Activated naive CD8-positive, alpha-beta T cell treated with anti-CD3 and anti-CD28 coated beads, Interleukin-2, amount 10 ng/mL, durations not matched to agents 7 days and 5 days (primary cell): ENCODE data around the gene LETMD1. TPM values are rescaled to one million over a fixed set of nuclear protein-coding genes. Genes with fewer than 3 reads are reported as not detected.
"Not testable (repeated sequence)": the region's sequence is repeated elsewhere in the genome, so short reads cannot be mapped to it uniquely, and the experiment has no call there.

Experiments used
- ATAC-seq: fragments of 150-1000 bp; cut with Tn5 transposase; one replicate; pipeline ENCODE4 v1.10.0; 2021; ENCODE audit warnings: low read depth, moderate library complexity
- POLR2A ChIA-PET: fragments of 350-600 bp; sonication (Branson Sonifier 250); formaldehyde crosslinking; loops from one replicate; lab custom pipeline; 2021; ENCODE audit warnings: antibody characterized with exemption; lab: Charles Lee
- DNase-seq: peaks from one replicate; pipeline ENCODE4 v3.0.0; 2021
- H3K27ac Mint-ChIP-seq: one replicate; pipeline ENCODE4 v1.8.0; 2022; ENCODE audit warnings: mild to moderate bottlenecking, mixed read lengths
- H3K27me3 Mint-ChIP-seq: one replicate; pipeline ENCODE4 v1.8.0; 2022; ENCODE audit warnings: mild to moderate bottlenecking, moderate library complexity, mixed read lengths
- H3K36me3 Mint-ChIP-seq: one replicate; pipeline ENCODE4 v1.8.0; 2021; ENCODE audit warnings: mild to moderate bottlenecking, mixed read lengths
- H3K4me1 Mint-ChIP-seq: one replicate; pipeline ENCODE4 v1.8.0; 2021; ENCODE audit warnings: mixed read lengths
- H3K4me3 Mint-ChIP-seq: one replicate; pipeline ENCODE4 v1.8.0; 2022; ENCODE audit warnings: mild to moderate bottlenecking, moderate library complexity, mixed read lengths
- H3K9me3 Mint-ChIP-seq: one replicate; pipeline ENCODE4 v1.8.0; 2021; ENCODE audit warnings: mixed read lengths
- total RNA-seq, 2 experiments: library from RNA; stranded (reverse); gene quantifications; one replicate each; pipeline ENCODE4 v1.2.3, GENCODE V29; 2021

LETMD1 gene
- total RNA-seq, 2 experiments from 2014 or later, result 80.0 to 82.3 TPM

DNA sequence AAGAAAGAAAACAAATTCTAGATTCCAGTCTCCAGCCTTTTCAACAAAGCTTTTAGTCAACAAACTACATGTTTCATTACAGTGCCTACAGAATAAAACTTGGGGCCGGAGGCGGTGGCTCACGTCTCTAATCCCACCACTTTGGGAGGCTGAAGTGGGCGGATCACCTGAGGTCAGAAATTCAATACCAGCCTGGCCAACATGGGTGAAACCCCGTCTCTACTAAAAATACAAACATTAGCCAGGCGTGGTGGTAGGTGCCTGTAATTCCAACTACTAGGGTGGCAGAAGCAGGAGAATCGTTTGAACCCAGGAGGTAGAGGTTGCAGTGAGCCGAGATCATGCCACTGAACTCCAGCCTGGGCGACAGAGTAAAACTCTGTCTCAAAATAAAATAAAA is 33.7 kb upstream of the LETMD1 start:
- DNase-seq, POLR2A ChIA-PET, H3K4me3 Mint-ChIP-seq, H3K27me3 Mint-ChIP-seq, ATAC-seq, H3K9me3 Mint-ChIP-seq, H3K36me3 Mint-ChIP-seq, H3K27ac Mint-ChIP-seq: not testable (repeated sequence)
- H3K4me1 Mint-ChIP-seq, result peaks cover 16% of the 10 kb centered on the region

DNA sequence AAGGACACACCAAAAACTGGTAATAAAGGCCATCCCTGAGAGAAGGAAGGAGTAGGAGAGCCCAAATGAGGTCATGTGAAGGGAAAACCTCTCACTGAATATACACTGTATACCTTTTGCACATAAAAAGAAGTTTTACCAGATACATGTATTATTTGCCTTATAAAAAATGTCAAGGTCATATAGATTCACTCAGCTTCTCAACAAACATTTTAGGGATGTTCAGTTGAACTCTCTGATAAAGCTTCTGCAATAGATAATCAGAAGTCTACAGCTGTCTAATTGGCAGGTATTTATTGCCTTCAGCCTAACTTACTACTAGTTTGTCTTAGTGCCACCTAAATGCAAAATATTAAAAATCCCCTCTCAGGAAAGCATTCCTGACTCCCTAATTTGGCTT is 30.7 kb upstream of the LETMD1 start:
- ATAC-seq (no peak), DNase-seq (no peak)
- H3K27me3 Mint-ChIP-seq, result no peaks in the 10 kb centered on the region
- H3K36me3 Mint-ChIP-seq, result peaks cover 4% of the 10 kb centered on the region
- H3K4me1 Mint-ChIP-seq, result peaks cover 31% of the 10 kb centered on the region
- no peak overlapping the region for H3K27ac Mint-ChIP-seq
- H3K4me3 Mint-ChIP-seq, result no peak overlapping the region
- POLR2A ChIA-PET, result no interaction called here
- no peaks in the 10 kb centered on the region for H3K9me3 Mint-ChIP-seq

DNA sequence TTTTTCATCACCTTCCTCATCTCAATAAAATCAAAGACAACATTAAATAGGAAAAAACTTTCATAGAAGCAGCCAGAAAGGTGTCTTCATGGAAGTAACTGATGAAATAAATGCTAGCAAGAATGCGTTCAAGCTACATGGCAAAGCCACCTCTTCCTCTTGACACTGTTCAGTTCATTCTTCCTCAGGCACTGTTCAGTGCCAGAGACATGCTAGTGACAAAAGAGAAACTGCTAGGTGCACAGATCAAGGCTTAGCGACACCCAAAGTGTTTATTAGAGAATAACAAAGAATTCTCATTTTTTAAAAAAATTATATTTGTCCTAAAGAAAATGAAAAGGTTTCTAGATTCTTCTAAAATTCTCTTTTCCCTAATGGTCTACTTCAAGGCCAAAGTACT is 29.2 kb upstream of the LETMD1 start:
- Mint-ChIP-seq H3K9me3 (no peaks in the 10 kb centered on the region), H3K27me3 (no peaks in the 10 kb centered on the region), H3K27ac (no peak overlapping the region), H3K4me1 (peaks cover 29% of the 10 kb centered on the region), H3K4me3 (no peak overlapping the region), H3K36me3 (peaks cover 4% of the 10 kb centered on the region)
- POLR2A ChIA-PET, result interaction anchor here (1.2 kb wide), 1 partner anchor 10 kb away, joined by 4 read pairs; no protein-coding TSS in a partner anchor
- no peak for DNase-seq
- no peak for ATAC-seq

DNA sequence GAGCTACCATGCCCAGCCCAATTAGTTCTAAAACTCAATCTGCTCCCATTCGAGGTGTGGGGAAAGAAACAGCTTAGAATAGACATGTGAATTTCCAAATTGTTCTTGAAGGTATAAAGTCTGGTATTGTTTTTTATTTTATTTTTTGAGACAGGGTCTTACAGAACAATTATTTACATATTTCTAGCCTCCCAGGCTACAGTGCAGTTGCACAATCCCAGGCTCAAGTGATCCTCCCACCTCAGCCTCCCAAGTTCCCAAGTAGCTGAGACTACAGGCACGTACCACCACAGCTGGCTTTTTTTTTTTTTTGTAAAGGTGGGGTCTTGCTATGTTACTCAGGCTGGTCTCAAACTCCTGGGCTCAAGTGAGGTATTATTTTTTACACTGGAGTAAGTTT is 28.2 kb upstream of the LETMD1 start:
- DNase-seq (no peak), ATAC-seq (no peak)
- Mint-ChIP-seq H3K27me3 (no peaks in the 10 kb centered on the region), H3K36me3 (peaks cover 4% of the 10 kb centered on the region), H3K27ac (no peak overlapping the region), H3K9me3 (no peaks in the 10 kb centered on the region), H3K4me1 (peaks cover 39% of the 10 kb centered on the region), H3K4me3 (no peak overlapping the region)
- POLR2A ChIA-PET, result interaction anchor here (0.6 kb wide), 2 partner anchors 8 to 119 kb away, joined by 3 to 6 read pairs; no protein-coding TSS in a partner anchor

DNA sequence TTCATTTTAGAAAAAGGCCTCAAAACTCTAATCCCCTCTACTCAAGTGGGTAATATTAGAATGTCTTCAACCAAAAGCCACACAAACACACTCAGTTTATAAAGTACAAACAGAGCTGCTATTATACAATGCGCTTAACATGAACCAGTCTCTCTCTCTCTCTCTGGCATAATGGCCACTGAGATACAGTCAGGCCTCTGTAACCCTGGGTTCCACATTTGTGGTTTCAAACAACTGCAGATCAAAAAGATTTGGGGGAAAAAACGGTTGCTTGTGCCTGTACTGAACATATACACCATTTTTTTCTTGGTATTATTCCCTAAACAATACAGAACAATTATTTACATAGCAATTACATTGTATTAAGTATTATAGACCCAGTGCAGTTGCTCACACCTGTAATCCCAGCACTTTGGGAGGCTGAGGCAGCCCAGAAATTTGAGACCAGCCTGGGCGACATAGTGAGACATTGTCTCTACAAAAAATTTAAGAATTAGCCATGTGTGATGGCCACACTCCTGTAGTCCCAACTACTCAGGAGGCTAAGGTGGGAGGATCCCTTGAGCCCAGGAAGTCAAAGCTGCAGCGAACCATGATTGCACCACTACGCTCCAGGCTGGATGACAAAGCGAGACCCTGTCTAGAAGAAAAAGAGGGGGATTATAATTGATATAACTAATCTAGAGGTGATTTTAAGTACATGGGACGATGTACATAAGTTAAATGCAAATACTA is 27.5 kb upstream of the LETMD1 start:
- DNase-seq (no peak), ATAC-seq (peak; percentile 10)
- Mint-ChIP-seq H3K27me3 (no peaks in the 10 kb centered on the region), H3K27ac (no peak overlapping the region), H3K4me3 (peak overlapping the region; percentile 28), H3K4me1 (peaks cover 45% of the 10 kb centered on the region), H3K9me3 (no peaks in the 10 kb centered on the region), H3K36me3 (peaks cover 4% of the 10 kb centered on the region)
- POLR2A ChIA-PET, result no interaction called here

DNA sequence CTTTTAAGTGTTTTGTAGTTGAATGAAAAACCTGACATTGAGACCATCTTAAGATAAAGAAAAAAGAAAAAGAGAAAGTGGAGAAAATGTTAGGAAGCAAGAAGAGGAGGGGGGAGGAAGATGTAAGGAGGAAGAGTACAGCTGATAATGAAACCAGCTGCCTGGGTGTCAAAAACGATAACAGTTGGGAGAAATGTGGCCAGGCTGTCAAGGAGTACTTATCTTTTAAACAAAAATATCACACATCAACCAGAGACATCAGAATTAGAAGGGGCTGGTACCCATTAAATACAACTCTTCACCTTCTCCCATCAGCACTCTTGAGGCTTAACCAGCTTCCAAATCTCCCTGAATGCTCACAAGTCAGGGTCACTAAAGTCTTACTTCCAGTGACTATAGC is 26.4 kb upstream of the LETMD1 start:
- no peaks in the 10 kb centered on the region for H3K27me3 Mint-ChIP-seq
- no peaks in the 10 kb centered on the region for H3K9me3 Mint-ChIP-seq
- peak overlapping the region; percentile 62 for H3K4me3 Mint-ChIP-seq
- DNase-seq (no peak), ATAC-seq (no peak)
- peak overlapping the region; percentile 75 for H3K27ac Mint-ChIP-seq
- peaks cover 4% of the 10 kb centered on the region for H3K36me3 Mint-ChIP-seq
- POLR2A ChIA-PET, result interaction anchor here (1.2 to 1.3 kb wide), 2 partner anchors 12 to 256 kb away, joined by 3 to 4 read pairs; no protein-coding TSS in a partner anchor
- H3K4me1 Mint-ChIP-seq, result peaks cover 47% of the 10 kb centered on the region

DNA sequence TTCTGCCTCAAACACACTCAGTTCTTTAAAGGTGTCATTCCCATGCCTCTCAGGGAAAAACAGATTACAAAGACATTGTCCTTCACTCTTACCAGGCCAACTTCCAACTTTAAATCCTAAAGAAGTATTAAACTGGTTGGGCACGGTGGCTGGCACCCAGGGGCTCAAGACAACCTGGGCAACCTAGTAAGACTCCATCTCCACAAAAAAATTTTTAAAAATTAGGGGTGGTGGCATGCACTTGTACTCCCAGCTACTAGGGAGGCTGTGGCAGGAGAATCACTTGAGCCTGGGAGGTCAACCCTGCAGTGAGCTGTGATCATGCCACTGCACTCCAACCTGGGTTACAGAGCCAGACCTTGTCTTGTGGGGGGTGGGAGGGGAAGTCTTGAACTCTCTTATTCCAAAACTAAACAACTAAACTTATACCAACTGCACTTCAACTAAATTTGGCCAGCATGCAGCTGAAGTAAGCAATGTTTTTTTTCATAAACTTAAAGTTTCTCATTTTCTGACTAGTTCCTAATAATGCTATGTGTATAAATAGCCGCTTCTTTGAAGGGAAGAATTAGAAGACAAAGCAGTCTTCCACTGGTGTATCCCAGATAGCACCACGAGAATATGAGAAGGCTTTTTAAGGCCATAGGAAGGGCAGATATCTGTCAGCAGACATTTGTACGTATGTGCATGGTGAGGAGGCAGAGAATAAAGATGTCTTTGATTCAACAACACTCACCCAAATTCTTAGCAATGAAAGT is 24.3 kb upstream of the LETMD1 start:
- Mint-ChIP-seq H3K4me3 (peak overlapping the region; percentile 99), H3K27ac (peak overlapping the region; percentile 99), H3K36me3 (peaks cover 3% of the 10 kb centered on the region), H3K4me1 (peaks cover 50% of the 10 kb centered on the region), H3K9me3 (no peaks in the 10 kb centered on the region), H3K27me3 (peaks cover 3% of the 10 kb centered on the region)
- DNase-seq (no peak), ATAC-seq (no peak)
- POLR2A ChIA-PET, result interaction anchor here (1.1 kb wide), 1 partner anchor 99 kb away, joined by 3 read pairs; a partner anchor contains a TSS

DNA sequence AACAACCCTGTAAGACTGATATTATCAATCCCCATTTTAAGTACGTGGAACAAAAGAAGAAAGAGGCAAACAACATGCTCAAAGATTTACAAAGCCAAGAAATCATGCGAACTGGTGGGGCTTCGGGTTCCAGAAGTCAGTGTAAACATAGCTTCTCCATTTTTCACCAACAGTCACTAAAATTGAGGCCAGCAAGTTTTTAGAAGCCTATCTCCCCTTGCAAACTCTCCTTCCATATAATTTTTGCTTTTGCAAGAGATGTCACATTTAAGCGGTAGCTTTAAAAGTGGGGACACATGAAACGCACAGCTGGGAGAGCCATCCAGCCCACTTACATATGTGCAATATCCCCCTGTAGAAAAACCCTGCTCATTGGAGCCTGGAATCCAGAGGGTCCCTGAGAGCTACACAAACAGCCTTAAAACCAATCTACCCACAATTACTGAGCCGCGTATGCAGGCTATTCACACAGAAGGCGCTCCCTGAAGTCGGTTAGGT is 22.7 kb upstream of the LETMD1 start:
- H3K36me3 Mint-ChIP-seq, result peaks cover 1% of the 10 kb centered on the region
- ATAC-seq (no peak), DNase-seq (no peak)
- peaks cover 45% of the 10 kb centered on the region for H3K4me1 Mint-ChIP-seq
- POLR2A ChIA-PET, result interaction anchor here (0.8 to 2.0 kb wide), 6 partner anchors 16 to 261 kb away, joined by 3 to 21 read pairs (median 6); partner anchors contain the start of genes ATF1 and CSRNP2
- H3K4me3 Mint-ChIP-seq, result peak overlapping the region; percentile 99
- H3K27me3 Mint-ChIP-seq, result peaks cover 7% of the 10 kb centered on the region
- peak overlapping the region; percentile 99 for H3K27ac Mint-ChIP-seq
- no peaks in the 10 kb centered on the region for H3K9me3 Mint-ChIP-seq

DNA sequence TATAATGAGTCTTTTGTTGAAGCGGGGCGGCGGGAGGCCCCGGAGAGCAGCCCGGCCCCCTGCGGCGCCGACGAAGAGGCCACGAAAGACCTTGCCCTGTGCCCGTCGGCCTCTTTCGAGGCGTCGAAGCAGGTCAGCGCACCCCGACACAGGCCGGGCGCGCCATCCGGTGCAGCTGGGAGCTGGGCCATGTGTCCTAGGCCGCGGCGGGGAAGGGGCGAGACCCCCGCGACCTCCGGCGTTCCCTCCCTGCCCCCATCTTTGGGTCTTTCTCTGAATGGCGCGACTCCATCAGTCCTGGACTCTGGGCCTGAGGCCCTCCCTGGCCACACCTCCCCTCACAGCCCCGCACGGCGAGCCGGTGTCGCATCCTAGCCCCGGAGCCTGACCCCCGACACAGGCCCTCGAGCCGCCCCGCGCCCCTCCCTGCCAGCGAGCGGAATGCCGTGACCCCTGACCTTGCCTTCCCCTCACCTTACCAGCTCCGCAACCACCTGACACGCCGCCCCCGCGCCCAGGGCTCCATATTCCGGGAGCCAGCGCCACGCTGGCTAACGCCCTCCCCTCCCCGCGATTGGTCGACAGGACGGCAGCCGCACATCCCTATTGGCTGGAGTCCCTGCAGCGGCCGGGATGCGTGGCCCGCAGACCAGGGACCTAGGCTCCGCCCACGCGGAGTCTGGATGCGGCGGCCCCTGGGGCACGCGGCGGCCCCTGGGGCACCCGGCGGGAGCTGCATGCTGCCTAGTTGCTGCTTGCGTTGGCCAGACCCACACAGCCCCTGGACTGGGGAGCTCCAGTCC is 22.1 kb upstream of the LETMD1 start, which contains the start of gene SLC11A2:
Gene SLC11A2 (minus strand): TSS at position 549 of the 803 bp plus-strand sequence. CDS start 15,656 bp downstream, outside the sequence.
- no peaks in the 10 kb centered on the region for H3K36me3 Mint-ChIP-seq
- peak; percentile 93 for DNase-seq
- ATAC-seq, result peak; percentile 95
- H3K4me3 Mint-ChIP-seq, result peak within 1 kb of the TSS; percentile 99
- H3K4me1 Mint-ChIP-seq, result peaks cover 39% of the 10 kb centered on the region
- POLR2A ChIA-PET, result interaction anchor here (0.5 to 2.0 kb wide), 16 partner anchors 17 to 915 kb away, joined by 3 to 21 read pairs (median 4); partner anchors contain the start of genes ATF1, CSRNP2 and DIP2B
- H3K27me3 Mint-ChIP-seq, result peaks cover 7% of the 10 kb centered on the region
- H3K27ac Mint-ChIP-seq, result peak within 1 kb of the TSS; percentile 99
- no peaks in the 10 kb centered on the region for H3K9me3 Mint-ChIP-seq

DNA sequence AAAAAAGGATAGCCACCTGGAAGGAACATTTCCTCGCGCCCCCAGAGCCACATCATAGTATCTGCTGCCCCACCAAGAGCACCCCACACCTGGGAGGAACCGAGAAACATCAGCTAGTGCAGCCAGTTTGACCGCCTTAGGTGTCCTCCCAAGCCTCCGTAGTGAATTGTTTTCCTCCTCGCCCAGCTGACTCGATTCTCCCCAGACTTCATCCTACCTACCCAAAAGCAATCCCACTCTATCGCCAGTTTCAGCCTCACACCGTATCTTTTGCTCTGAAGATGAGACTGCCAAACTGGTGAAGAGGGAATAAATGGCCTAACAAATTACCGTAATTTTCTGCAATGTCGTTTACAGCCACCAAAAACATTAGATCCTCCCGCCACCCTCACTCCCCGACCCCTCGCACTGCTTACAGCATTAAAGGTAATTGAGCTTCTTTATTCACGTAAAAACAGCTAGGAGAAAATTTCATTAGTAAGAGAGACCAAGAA is 20.7 kb upstream of the LETMD1 start:
- Mint-ChIP-seq H3K4me1 (peaks cover 28% of the 10 kb centered on the region), H3K27ac (no peak overlapping the region), H3K36me3 (no peaks in the 10 kb centered on the region), H3K9me3 (no peaks in the 10 kb centered on the region), H3K27me3 (peaks cover 7% of the 10 kb centered on the region), H3K4me3 (peak overlapping the region; percentile 43)
- ATAC-seq (no peak), DNase-seq (no peak)
- POLR2A ChIA-PET, result interaction anchor here (0.6 to 1.7 kb wide), 4 partner anchors 8 to 263 kb away, joined by 3 to 11 read pairs (median 5); partner anchors contain the start of gene ATF1

DNA sequence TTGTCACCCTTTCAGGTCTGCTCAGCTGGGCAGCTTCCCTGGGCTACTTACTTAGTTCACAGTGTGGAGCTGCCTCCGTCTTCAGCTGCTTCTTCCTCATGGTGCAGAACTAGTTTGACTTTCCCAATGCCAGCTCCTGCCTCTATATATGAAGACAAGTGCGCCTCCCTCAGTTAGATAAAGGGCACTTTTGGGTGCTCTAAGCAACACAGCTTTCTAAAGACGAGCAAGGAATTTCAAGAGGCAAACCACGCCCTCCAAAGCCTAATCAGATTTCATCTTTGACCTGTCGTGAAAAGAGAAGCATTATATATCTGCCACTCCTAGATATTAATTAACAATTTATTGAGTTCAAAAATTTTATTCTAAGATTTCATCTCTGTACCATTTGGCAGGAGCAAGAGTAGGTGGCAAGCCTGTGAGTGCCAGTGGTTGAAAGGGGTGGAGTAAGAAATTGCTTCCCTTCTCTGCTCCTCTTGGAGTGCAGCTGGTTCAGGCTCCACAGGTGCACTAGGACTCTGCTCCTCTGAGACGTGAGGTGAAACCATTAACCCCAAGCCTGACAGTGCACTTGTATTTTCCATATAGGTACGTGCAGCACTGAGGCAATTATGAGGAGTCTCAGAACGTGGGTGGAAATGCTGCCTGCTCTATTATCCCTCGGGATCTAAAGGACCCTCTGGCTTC is 19.9 kb upstream of the LETMD1 start:
- Mint-ChIP-seq H3K27ac (no peak overlapping the region), H3K4me1 (peaks cover 26% of the 10 kb centered on the region), H3K36me3 (no peaks in the 10 kb centered on the region), H3K27me3 (peaks cover 7% of the 10 kb centered on the region), H3K9me3 (no peaks in the 10 kb centered on the region), H3K4me3 (no peak overlapping the region)
- POLR2A ChIA-PET, result interaction anchor here (0.7 to 1.7 kb wide), 3 partner anchors 203 to 264 kb away, joined by 3 to 11 read pairs (median 4); partner anchors contain the start of gene ATF1
- no peak for ATAC-seq
- DNase-seq, result no peak

DNA sequence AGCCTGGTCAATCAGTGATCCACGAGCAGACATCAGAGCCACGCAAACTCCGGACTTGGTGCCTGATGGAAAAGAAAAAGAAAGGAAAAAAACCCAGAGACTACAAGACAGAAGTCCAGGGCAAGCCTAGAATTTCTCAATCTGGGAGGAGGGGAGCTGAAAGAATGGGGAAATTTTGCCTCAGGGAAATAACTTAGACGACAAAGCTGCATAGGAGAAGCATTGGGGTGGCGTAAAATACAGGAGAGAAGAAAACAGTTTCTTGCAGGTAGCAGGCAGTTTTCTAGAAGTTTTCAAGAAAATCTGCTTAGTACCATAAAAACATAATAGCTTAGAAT is 19.3 kb upstream of the LETMD1 start:
- H3K27me3 Mint-ChIP-seq, result peaks cover 7% of the 10 kb centered on the region
- POLR2A ChIA-PET, result interaction anchor here (1.7 kb wide), 1 partner anchor 264 kb away, joined by 11 read pairs; the partner anchor contains the start of gene ATF1
- no peak overlapping the region for H3K4me3 Mint-ChIP-seq
- H3K9me3 Mint-ChIP-seq, result no peaks in the 10 kb centered on the region
- no peak for ATAC-seq
- peaks cover 24% of the 10 kb centered on the region for H3K4me1 Mint-ChIP-seq
- DNase-seq, result no peak
- H3K27ac Mint-ChIP-seq, result no peak overlapping the region
- H3K36me3 Mint-ChIP-seq, result no peaks in the 10 kb centered on the region
